Activated naive CD4-positive, alpha-beta T cell treated with anti-CD3 and anti-CD28 coated beads, Interleukin-2, amount 10 ng/mL, durations not matched to agents 7 days and 5 days (primary cell): ENCODE measurements around the gene SMAD3.

Experiments used
- CTCF ChIA-PET: fragments of 350-600 bp; sonication (Branson Sonifier 250); formaldehyde crosslinking; loops from one replicate; lab custom pipeline; 2021; ENCODE audit warnings: antibody characterized with exemption; lab: Charles Lee
- DNase-seq: peaks from one replicate; pipeline ENCODE4 v3.0.0-alpha.2; 2020
- H3K27ac Mint-ChIP-seq: one replicate; pipeline ENCODE4 v1.8.0; 2021; ENCODE audit warnings: mild to moderate bottlenecking, moderate library complexity, mixed read lengths
- H3K27me3 Mint-ChIP-seq: one replicate; pipeline ENCODE4 v1.8.0; 2021; ENCODE audit warnings: mild to moderate bottlenecking, mixed read lengths
- H3K36me3 Mint-ChIP-seq: one replicate; pipeline ENCODE4 v1.8.0; 2021; ENCODE audit warnings: mixed read lengths
- H3K4me1 Mint-ChIP-seq: one replicate; pipeline ENCODE4 v1.8.0; 2021; ENCODE audit warnings: mixed read lengths
- H3K4me3 Mint-ChIP-seq: one replicate; pipeline ENCODE4 v1.8.0; 2021; ENCODE audit warnings: mild to moderate bottlenecking, moderate library complexity, mixed read lengths
- H3K9me3 Mint-ChIP-seq: one replicate; pipeline ENCODE4 v1.8.0; 2021; ENCODE audit warnings: mixed read lengths

Gene SMAD3

GRCh38 chr15:67173786-67174185 lies 108.4 kb downstream of the SMAD3 start:
- peaks cover 79% of the 10 kb centered on the region for H3K36me3 Mint-ChIP-seq

DNA sequence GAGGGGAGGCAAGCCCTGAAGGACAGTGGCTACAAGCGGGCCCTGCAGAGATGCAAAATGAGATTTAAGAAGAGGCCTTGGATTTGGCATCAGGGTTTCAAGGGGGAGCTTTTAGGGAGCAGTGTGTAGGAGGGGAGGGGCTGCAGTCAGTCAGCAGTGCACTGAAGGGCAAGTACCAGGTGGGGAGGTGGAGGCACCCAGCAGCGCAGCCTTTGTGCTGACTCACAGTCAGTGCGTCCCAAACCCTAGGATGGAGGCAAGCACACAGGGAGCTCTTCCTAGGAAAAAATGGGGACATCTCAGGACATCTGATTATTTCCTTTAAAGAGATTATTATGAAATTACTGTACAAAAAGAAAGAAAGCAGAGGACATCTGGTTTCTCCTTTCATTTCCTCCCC lies 109.0 kb downstream of the SMAD3 start:
- Mint-ChIP-seq H3K27me3 (no peaks in the 10 kb centered on the region), H3K36me3 (peaks cover 83% of the 10 kb centered on the region), H3K4me3 (no peak overlapping the region), H3K4me1 (peaks cover 51% of the 10 kb centered on the region), H3K27ac (peak overlapping the region; percentile 51), H3K9me3 (no peaks in the 10 kb centered on the region)
- DNase-seq = no peak
- CTCF ChIA-PET = interaction anchor here (1.3 kb wide), 1 partner anchor 126 kb away, joined by 3 read pairs; no protein-coding TSS in a partner anchor

More at GRCh38 chr15:67173786-67174185, 108.4 kb downstream of the SMAD3 start:
- Mint-ChIP-seq H3K27ac (peak overlapping the region; percentile 51), H3K4me3 (no peak overlapping the region), H3K27me3 (no peaks in the 10 kb centered on the region), H3K4me1 (peaks cover 50% of the 10 kb centered on the region), H3K9me3 (no peaks in the 10 kb centered on the region)
- CTCF ChIA-PET = interaction anchor here (1.3 kb wide), 1 partner anchor 127 kb away, joined by 3 read pairs; no protein-coding TSS in a partner anchor
- DNase-seq = no peak

DNA sequence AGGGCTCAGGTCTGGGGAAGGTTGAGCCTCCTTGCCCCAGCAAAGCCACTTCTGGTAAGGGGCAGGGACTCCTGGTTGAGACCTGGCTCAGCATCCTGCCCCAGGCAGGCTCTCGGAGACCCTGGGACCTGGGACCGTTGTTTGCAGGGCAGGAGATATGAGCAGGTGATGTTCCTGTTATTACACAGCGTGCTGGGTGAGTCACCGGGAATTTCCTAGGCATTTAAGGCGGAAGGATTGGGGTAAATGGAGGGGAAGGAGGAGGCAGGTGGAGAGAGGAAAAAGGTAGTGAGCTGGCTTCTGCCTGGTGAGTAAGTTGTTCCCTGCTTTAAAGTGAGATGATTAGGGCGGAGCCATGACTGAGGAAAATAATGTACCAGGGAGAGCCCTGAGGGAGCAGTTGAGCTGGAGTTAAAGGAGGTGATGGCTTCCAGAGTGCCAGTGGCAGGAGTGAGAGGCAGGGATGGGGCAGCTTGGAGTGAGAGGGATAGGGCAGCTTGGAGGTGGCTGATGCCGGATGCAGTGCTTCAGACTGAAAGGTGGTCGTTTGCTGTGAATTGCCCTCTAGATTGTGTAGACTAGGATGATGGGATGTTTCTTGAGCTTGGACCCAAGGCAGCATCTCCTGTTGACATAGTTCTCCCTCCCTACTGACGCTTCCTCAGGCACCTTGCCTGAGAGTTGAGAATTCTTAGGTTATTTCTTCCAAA lies 109.6 kb downstream of the SMAD3 start:
- Mint-ChIP-seq H3K27ac (peak overlapping the region; percentile 16), H3K4me1 (peaks cover 56% of the 10 kb centered on the region), H3K9me3 (no peaks in the 10 kb centered on the region), H3K27me3 (no peaks in the 10 kb centered on the region), H3K4me3 (no peak overlapping the region), H3K36me3 (peaks cover 84% of the 10 kb centered on the region)
- CTCF ChIA-PET = interaction anchor here (1.3 kb wide), 1 partner anchor 126 kb away, joined by 3 read pairs; no protein-coding TSS in a partner anchor
- DNase-seq = no peak

- Mint-ChIP-seq H3K9me3 (no peaks in the 10 kb centered on the region), H3K27ac (peak overlapping the region; percentile 71), H3K27me3 (no peaks in the 10 kb centered on the region), H3K4me3 (no peak overlapping the region), H3K4me1 (peaks cover 56% of the 10 kb centered on the region), H3K36me3 (peaks cover 79% of the 10 kb centered on the region)
- no peak for DNase-seq
- CTCF ChIA-PET = no interaction called here
These were observed 110.3 kb downstream of the SMAD3 start for GRCh38 chr15:67175643-67176071.

DNA sequence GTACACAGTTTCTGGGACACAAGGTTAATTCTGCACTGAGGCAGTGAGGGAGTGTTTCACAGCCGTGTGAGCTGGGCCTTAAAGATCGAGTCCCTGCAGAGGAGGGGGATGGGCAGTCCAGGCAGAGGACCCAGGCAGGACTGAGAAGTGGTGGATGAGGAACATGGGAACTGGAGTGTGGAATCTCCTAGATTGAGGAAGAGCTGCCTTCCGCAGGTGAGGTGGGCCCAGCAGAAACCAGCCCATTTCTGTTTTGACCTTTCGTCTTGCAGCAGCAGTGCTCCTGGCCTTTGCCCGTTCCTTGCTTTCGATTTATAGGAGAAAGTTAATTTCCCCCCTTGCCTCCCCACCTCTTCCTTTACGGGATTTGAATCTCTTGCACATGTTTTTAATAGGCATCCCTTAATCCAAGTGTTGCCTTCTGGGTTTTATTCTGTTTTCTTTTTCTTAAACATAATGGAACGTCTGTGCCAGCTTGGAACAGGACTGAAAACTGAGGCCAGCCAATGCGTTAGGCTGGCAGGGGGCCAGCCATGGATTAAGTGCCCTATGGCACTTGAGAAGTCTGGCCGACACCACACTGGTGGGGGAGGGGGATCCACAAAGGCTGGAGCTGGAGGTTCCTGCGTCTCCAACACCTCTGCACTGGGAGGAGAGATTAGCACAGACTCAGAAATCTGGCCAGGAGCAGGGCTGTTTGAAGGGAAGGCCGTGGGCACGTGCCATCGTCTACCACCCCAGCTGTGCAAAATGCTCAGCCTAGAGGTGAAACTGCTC lies 111.0 kb downstream of the SMAD3 start:
- Mint-ChIP-seq H3K9me3 (no peaks in the 10 kb centered on the region), H3K4me1 (peaks cover 56% of the 10 kb centered on the region), H3K36me3 (peaks cover 73% of the 10 kb centered on the region), H3K27me3 (no peaks in the 10 kb centered on the region), H3K27ac (peak overlapping the region; percentile 71), H3K4me3 (no peak overlapping the region)
- CTCF ChIA-PET = no interaction called here
- DNase-seq = no peak

DNA sequence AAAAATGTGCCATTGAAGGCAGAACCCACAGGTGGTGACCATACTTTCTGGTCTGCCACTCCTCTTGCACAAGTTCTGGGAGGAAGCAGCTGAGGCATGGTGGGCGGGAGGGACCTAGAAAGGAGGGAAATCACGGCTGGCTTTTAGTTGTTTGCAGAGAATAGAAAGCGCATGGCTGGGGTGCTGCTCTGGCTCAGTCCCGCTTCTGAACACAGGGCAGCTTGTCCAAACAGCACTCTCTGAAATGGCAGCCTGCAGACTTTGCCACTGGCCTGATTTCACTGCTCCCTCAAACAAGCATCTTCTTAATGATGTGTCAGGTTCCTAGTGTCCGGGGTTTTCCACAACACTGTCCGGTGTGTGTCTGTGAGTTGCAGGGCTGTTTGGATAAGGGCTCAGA lies 112.3 kb downstream of the SMAD3 start:
- no peak overlapping the region for H3K4me3 Mint-ChIP-seq
- H3K36me3 Mint-ChIP-seq = peaks cover 72% of the 10 kb centered on the region
- H3K27ac Mint-ChIP-seq = no peak overlapping the region
- no peaks in the 10 kb centered on the region for H3K27me3 Mint-ChIP-seq
- CTCF ChIA-PET = no interaction called here
- H3K4me1 Mint-ChIP-seq = peaks cover 51% of the 10 kb centered on the region
- H3K9me3 Mint-ChIP-seq = no peaks in the 10 kb centered on the region
- no peak for DNase-seq

DNA sequence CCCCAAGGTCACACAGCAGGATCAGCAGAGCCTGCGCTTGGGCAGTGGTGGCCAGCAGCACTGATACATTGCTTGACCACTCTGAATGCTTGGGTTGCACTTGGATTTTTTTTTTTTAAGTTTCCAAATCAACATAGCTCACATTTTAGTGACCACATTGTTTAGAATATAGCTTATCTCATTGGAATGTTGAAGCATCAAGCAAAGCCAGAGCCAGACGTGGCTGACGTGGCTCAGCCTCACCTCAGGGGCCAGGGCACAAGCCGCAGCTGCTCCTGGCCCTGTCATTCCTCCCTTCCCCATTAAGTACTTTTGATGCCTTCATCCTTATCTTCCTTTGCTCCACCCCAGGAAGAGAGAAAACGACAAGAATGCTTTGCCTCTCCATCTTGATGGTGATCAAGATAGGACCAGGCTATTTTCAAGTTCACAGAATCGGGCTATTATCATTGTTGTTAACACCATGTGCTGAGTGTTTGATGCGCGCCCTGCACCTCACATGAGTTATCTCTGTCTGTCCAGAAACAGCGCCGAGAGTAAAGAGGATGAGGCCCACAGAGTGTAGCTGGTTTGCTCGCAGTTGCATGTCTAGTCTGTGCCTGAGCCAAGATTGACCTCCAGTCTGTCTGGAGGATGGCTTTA lies 113.3 kb downstream of the SMAD3 start:
- Mint-ChIP-seq H3K9me3 (no peaks in the 10 kb centered on the region), H3K4me3 (no peak overlapping the region), H3K27me3 (no peaks in the 10 kb centered on the region), H3K36me3 (peaks cover 68% of the 10 kb centered on the region), H3K4me1 (peaks cover 43% of the 10 kb centered on the region), H3K27ac (no peak overlapping the region)
- CTCF ChIA-PET = interaction anchor here (1.3 kb wide), 1 partner anchor 17 kb away, joined by 3 read pairs; no protein-coding TSS in a partner anchor
- no peak for DNase-seq

DNA sequence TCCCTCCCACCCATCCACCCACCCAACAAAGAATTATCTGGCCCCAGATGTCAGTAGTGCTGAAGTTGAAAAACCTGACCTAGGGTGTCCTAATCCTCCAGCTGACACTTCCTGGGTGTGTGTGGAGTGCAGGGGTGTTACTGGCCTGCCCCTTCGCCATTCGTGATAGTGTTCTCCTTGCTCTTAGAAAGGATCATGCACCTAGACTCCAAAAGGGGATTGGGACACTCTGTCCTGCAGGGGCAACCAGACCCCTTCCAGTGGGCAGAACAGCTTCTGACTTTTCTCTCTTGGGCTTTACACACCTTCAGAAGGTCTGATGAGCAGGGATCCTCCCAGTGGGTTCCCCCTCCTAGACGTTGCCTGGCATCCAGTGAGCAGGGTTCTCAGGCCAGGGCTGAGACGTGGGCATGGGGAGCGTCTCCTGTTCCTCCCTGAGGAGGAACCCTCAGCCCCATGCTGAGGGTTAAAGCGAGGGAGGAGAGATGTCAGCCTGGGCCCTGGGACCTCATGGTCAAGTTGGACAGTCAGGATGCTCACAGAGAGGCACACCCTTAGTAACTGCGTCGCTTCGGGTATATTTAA lies 114.1 kb downstream of the SMAD3 start:
- DNase-seq = no peak
- Mint-ChIP-seq H3K27me3 (no peaks in the 10 kb centered on the region), H3K36me3 (peaks cover 61% of the 10 kb centered on the region), H3K27ac (peak overlapping the region; percentile 43), H3K4me1 (peaks cover 35% of the 10 kb centered on the region), H3K9me3 (no peaks in the 10 kb centered on the region), H3K4me3 (no peak overlapping the region)
- CTCF ChIA-PET = interaction anchor here (1.3 kb wide), 1 partner anchor 18 kb away, joined by 3 read pairs; no protein-coding TSS in a partner anchor

- Mint-ChIP-seq H3K27me3 (no peaks in the 10 kb centered on the region), H3K9me3 (no peaks in the 10 kb centered on the region), H3K4me3 (no peak overlapping the region), H3K36me3 (peaks cover 63% of the 10 kb centered on the region), H3K27ac (peak overlapping the region; percentile 37), H3K4me1 (peaks cover 31% of the 10 kb centered on the region)
- DNase-seq = no peak
- CTCF ChIA-PET = no interaction called here
These were observed 114.6 kb downstream of the SMAD3 start for GRCh38 chr15:67180035-67180434.

- no peaks in the 10 kb centered on the region for H3K27me3 Mint-ChIP-seq
- DNase-seq = no peak
- H3K27ac Mint-ChIP-seq = peak overlapping the region; percentile 37
- peaks cover 31% of the 10 kb centered on the region for H3K4me1 Mint-ChIP-seq
- H3K4me3 Mint-ChIP-seq = no peak overlapping the region
- CTCF ChIA-PET = interaction anchor here (1.2 kb wide), 1 partner anchor 79 kb away, joined by 3 read pairs; no protein-coding TSS in a partner anchor
- H3K36me3 Mint-ChIP-seq = peaks cover 63% of the 10 kb centered on the region
- H3K9me3 Mint-ChIP-seq = no peaks in the 10 kb centered on the region
These were observed 115.3 kb downstream of the SMAD3 start for GRCh38 chr15:67180514-67181191.

- Mint-ChIP-seq H3K4me3 (no peak overlapping the region), H3K27ac (peak overlapping the region; percentile 24), H3K36me3 (peaks cover 63% of the 10 kb centered on the region), H3K9me3 (no peaks in the 10 kb centered on the region), H3K27me3 (no peaks in the 10 kb centered on the region), H3K4me1 (peaks cover 26% of the 10 kb centered on the region)
- CTCF ChIA-PET = interaction anchor here (1.2 kb wide), 1 partner anchor 80 kb away, joined by 3 read pairs; no protein-coding TSS in a partner anchor
- DNase-seq = no peak
These were observed 115.8 kb downstream of the SMAD3 start for GRCh38 chr15:67181221-67181639.

GRCh38 chr15:67183443-67184169 lies 118.2 kb downstream of the SMAD3 start:
- H3K27me3 Mint-ChIP-seq = no peaks in the 10 kb centered on the region
- peaks cover 13% of the 10 kb centered on the region for H3K4me1 Mint-ChIP-seq
- no peak overlapping the region for H3K4me3 Mint-ChIP-seq
- peak overlapping the region; percentile 24 for H3K27ac Mint-ChIP-seq
- no peaks in the 10 kb centered on the region for H3K9me3 Mint-ChIP-seq
- CTCF ChIA-PET = no interaction called here
- H3K36me3 Mint-ChIP-seq = peaks cover 69% of the 10 kb centered on the region
- no peak for DNase-seq
